Measurements from ENCODE around the gene KIAA1549.

GRCh38 chr7:138878051-138878450 is 103.1 kb downstream of the KIAA1549 start:
- TF ChIP-seq EZH2 (IDR thresholded peaks at IDR 0.05; ENCODE audit: borderline replicate concordance, low read length) = no peak
- TF ChIP-seq, protein P1, sequence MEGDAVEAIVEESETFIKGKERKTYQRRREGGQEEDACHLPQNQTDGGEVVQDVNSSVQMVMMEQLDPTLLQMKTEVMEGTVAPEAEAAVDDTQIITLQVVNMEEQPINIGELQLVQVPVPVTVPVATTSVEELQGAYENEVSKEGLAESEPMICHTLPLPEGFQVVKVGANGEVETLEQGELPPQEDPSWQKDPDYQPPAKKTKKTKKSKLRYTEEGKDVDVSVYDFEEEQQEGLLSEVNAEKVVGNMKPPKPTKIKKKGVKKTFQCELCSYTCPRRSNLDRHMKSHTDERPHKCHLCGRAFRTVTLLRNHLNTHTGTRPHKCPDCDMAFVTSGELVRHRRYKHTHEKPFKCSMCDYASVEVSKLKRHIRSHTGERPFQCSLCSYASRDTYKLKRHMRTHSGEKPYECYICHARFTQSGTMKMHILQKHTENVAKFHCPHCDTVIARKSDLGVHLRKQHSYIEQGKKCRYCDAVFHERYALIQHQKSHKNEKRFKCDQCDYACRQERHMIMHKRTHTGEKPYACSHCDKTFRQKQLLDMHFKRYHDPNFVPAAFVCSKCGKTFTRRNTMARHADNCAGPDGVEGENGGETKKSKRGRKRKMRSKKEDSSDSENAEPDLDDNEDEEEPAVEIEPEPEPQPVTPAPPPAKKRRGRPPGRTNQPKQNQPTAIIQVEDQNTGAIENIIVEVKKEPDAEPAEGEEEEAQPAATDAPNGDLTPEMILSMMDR (conservative IDR thresholded peaks at IDR 0.05 in 1 of 2, IDR thresholded peaks at IDR 0.05 in 1 of 2; ENCODE audit: extremely low read depth in 1 of 2, insufficient read depth in 1 of 2, low read depth in 1 of 2, low read length in 2 of 2) = no peak
